ENCODE data around the gene DNM2.
"Not testable (repeated sequence)": the region's sequence is repeated elsewhere in the genome, so short reads cannot be mapped to it uniquely, and the experiment has no call there.

Gene DNM2

GRCh38 chr19:10724573-10725071 lies 6.7 kb downstream of the DNM2 start:
- no peak for DNase-seq (ENCODE audit: low read depth in 1 of 2, low spot score in 1 of 2)

DNA sequence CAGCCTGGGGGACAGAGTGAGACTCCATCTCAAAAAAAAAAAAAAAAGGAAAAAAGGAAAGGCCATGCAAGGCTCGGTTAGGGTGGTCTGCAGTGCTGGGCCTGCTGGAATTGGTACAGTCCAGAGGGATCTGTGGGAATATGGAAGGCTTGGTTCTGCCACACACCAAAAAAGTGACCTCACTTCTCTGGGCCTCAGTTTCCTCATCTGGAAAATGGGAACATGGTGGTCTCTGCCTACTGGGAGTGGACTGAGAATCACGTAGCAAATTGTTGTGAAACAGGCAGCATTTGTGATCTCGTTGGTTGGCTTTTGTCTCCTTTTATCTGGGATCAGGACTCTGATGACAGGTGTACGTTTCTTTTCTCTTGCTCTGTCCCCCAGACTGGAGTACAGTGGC lies 7.5 kb downstream of the DNM2 start:
- no peak for DNase-seq (ENCODE audit: low read depth in 1 of 2, low spot score in 1 of 2)

DNA sequence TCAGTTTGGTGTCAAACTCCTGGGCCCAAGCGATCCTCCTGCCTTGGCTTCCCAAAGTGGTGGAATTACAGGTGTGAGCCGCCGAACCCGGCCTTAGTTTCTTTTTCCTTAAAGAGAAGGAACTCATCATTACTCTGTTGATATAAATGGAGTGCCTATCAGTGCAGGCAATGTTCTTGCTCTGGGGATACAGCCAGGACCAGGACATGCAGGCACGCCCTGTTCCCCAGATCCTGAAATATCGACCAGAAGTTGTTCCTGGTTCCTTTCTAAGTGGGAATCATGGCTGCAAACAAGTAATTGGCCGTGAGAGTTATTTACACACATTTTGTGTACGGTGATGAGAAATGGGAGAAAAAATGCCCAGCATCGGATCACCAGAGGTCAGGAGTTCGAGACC lies 8.4 kb downstream of the DNM2 start:
- DNase-seq (ENCODE audit: low read depth in 1 of 2, low spot score in 1 of 2) = no peak

DNA sequence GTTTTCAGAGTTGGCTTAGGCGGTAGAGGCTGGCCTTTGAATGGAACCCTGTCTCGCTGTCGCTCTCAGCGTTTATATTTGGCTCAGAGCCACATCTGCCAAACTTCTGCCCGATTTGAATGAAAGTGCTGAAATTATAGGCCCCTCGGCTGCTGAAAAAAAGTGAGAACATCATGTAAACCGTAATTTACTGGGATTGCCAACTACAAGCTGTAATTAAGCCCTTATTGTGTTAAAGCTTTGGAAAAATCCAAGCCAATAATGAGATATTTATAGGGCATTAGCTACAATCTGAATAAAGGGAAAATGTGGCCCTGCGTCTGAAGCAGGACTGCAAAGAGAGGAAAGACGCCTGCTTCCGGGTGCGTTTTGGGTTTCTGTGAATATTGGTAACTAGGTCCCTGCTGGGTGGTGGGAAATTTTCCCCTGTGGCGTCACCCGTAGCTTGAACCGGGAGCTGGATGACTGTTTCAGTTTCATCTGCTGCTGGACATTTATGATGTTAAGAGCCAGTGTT lies 9.9 kb downstream of the DNM2 start:
- no peak for DNase-seq (ENCODE audit: low read depth in 1 of 2, low spot score in 1 of 2)

GRCh38 chr19:10729411-10729810 lies 11.5 kb downstream of the DNM2 start:
- DNase-seq (ENCODE audit: low read depth in 1 of 2, low spot score in 1 of 2) = no peak

- DNase-seq (ENCODE audit: low read depth in 1 of 2, low spot score in 1 of 2) = no peak
Measured at GRCh38 chr19:10730932-10731331, 13.1 kb downstream of the DNM2 start.

GRCh38 chr19:10735741-10736140 lies 17.9 kb downstream of the DNM2 start:
- no peak for DNase-seq (ENCODE audit: low read depth in 1 of 2, low spot score in 1 of 2)

DNA sequence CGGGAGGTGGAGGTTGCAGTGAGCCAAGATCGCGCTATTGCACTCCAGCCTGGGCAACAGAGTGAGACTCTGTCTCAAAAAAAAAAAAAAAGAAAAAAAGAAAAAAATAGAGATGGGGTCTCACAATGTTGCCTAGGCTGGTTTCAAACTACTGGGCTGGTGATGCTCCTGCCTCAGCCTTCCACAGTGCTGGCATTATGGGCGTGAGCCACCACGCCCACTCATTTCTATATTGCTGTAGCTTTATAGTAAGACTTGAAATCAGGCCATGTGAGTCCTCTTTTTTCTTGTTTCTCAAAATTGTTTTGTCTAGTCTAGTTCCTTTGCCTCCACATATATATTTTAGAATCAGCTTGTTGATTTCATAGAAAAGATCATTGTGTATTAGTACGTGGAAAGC lies 18.3 kb downstream of the DNM2 start:
- DNase-seq (ENCODE audit: low read depth in 1 of 2, low spot score in 1 of 2) = no peak

- no peak for DNase-seq (ENCODE audit: low read depth in 1 of 2, low spot score in 1 of 2)
Measured at GRCh38 chr19:10736916-10737551, 19.2 kb downstream of the DNM2 start.

DNA sequence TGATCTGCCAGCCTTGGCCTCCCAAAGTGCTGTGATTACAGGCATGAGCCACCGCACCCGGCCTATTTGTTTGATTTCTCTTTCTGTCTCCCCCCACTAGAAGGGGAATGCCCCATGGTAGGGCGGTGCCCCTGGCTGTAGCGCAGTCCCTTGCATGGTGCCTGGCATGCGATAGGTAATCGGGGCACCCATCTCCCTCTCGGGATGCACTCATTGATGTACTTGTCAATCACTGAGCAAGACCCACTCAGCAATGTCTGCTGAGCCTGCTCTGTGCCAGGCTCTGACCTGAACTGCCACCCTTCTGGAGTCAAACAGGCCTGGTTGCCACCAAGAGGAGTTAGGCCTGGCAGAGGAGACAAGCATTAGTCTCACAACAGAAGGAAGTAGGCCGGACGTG lies 19.8 kb downstream of the DNM2 start:
- no peak for DNase-seq (ENCODE audit: low read depth in 1 of 2, low spot score in 1 of 2)

GRCh38 chr19:10740798-10741197 lies 22.9 kb downstream of the DNM2 start:
- no peak for DNase-seq (ENCODE audit: low read depth in 1 of 2, low spot score in 1 of 2)

DNA sequence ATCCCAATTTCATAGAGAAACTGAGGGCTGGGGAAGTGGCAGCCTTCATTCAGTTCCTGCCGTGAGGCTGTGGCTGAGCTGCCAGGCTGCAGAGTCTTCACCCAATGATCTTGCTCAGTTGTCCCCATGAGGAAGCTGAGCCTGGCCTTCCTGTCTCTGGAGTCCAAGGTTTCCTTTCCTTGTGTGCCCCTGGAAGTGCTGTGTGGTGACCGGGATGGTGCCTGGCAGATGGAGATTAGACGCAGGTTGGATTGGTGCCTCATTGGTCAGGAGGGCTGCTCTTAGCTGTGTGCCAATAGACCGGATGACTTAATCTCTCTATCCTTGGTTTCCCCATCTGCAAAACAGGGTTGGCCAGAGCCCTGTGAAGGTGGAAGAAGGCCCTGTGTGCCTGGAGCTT lies 24.6 kb downstream of the DNM2 start:
- DNase-seq (ENCODE audit: low read depth in 1 of 2, low spot score in 1 of 2) = no peak

GRCh38 chr19:10744253-10744798 lies 26.4 kb downstream of the DNM2 start:
- DNase-seq (ENCODE audit: low read depth in 1 of 2, low spot score in 1 of 2) = no peak

DNA sequence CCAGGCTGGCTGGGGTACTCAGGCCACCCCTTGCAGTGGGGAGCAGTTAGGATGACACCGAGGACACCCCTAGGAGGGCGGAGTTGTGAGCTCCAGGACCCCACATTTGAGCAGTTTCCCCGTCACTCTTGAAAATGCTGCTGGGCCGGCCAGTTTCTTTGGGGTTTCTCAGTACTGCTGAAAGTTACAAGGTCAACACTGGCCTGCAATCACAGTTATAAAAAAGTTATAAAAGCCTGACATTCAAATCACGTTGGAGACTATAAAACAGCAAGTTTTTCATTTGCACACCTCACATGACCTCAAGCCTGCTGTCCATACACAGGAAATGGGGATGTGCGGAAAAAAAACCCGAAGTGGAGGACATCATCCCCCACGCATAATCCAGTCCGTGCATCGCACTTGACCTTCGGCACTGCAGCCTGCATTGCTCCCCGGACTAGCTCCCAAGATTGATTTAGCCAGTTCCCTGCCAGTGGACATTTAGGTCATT lies 27.0 kb downstream of the DNM2 start:
- no peak for DNase-seq (ENCODE audit: low read depth in 1 of 2, low spot score in 1 of 2)

- not testable (repeated sequence) for DNase-seq (ENCODE audit: low read depth in 1 of 2, low spot score in 1 of 2)
Measured at GRCh38 chr19:10746437-10746836, 28.6 kb downstream of the DNM2 start.

- DNase-seq (ENCODE audit: low read depth in 1 of 2, low spot score in 1 of 2) = no peak
Measured at GRCh38 chr19:10747271-10747670, 29.4 kb downstream of the DNM2 start.

DNA sequence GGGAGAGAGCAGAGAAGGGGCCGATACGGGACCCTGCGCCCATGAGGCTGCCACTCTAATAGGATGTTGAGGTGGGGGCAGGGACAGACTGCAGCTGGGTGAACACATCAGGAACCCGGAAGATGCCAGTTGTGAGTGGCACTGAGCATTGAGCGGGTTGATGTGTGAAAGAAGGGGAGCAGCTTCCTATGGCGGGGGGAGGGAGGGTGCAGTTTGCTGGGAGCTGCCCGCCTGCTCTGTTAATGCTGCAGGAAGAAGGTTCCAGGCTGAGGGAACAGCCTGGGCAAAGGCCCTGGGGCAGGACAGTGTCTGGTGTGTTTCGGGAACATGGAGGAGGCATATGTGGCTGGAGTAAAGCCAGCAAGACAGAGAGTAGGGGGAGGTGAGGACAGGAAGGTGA lies 29.8 kb downstream of the DNM2 start:
- DNase-seq (ENCODE audit: low read depth in 1 of 2, low spot score in 1 of 2) = no peak

DNA sequence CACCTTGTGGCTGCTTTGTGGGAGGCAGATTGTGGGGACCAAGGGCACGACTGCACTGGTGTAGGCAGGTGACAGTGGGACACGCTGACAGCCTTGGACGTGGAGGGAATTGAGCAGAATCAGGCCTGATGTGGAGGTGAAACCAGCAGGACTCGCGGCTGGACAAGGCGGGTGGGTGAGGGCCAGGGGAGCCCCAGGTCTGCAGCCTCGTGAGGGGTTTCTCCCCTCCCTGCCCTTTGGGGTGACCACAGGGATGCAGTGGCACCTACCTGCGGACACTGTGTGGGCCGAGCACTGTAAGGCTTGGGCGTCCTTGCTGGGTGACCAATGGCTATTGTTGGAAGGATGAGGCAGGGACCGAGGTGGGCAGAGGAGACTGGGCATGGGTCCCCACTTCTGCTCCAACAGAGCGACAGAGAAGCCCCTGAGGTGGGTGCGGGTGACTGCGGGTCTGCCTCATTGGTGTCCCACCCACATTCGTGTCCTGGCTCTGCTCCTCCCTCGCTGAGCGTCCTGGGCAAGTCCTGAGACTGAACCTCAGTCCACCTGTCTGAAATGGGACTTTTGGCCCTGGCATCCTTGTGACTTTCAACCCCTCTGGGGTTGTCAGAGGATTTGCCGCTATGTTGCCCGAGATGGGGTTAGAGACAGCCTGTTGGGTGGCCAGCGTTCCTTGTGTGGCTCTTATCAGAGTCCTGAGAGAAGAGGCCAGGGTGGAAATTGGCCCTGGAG lies 30.5 kb downstream of the DNM2 start:
- DNase-seq (ENCODE audit: low read depth in 1 of 2, low spot score in 1 of 2) = no peak

DNA sequence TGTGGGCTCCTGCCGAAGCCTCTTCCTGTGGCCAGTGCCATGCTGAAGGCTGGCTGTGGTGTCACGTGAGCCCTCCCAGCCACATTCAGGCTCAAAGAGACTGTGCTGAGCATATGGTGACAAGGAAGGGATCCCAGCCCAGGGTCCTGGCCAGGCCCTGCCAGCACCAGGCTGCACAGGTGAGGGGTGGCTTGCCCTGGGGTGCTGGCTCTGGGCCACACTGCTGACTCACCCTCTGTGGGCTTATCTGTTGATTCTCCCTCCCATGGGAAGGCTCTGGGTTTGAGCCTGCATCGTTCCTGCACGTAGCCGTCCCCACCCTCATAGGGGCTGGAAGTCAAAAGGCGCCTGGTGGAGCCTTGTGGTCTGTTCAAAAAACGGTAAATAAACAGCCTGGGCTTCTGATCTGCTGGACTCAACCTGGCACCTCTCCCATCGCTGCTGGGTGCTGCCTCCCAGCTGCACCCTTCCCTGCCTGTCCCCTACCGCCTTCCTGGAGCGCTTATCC lies 31.1 kb downstream of the DNM2 start:
- DNase-seq (ENCODE audit: low read depth in 1 of 2, low spot score in 1 of 2) = no peak

DNA sequence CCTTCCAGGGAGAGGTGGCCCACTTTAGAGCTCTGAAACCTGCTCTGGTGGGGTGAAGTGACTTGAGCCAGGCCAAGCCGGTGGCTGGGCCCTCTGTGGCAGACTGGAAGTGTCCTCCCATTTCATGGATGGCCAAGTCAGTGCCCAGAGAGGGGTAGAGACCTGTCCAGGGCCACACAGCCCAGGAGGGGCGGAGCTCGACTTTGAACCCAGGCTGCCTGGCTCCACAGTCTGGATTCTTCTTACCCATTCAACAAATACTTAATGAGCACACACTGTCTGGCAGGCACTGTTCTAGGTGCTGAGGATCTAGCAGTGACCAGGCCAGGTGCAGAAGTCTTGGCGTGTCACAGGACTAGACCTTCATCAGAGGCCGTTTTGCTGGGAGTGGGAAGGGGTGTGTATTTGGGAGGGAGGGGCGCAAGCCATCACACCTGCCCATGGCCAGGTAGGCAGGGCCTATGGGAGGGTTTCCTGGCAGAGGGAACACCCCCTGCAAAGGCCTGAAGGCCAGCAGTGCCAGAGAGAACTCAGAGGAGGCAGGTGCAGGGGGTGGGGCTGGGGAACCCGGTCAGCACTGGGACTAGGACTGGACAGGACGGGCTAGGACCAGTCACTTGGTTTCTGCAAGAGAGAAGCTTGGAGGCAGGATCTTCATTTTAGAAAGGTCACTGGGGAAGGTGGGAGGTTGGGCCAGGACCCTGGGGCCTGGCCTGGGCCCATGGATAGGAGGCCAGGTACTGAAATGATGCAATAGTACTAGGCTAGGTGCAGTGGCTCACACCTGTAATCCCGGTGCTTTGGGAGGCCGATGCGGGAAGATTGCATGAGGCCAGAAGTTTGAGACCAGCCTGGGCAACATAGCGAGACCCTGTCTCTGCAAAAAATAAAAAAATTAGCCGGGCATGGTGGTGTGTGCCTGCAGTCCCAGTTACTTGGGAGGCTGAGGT lies 31.8 kb downstream of the DNM2 start:
- DNase-seq (ENCODE audit: low read depth in 1 of 2, low spot score in 1 of 2) = no peak
